ENCODE data around the gene TMEM72. TPM values are rescaled to one million over a fixed set of nuclear protein-coding genes. Genes with fewer than 3 reads are reported as not detected.

TMEM72 gene
- total and polyA plus RNA-seq, 2 of the 13 experiments (the other 11 are each of a cell fraction or from before 2014, with no cell fraction given) = 0.04 TPM; not detected in 1

DNA sequence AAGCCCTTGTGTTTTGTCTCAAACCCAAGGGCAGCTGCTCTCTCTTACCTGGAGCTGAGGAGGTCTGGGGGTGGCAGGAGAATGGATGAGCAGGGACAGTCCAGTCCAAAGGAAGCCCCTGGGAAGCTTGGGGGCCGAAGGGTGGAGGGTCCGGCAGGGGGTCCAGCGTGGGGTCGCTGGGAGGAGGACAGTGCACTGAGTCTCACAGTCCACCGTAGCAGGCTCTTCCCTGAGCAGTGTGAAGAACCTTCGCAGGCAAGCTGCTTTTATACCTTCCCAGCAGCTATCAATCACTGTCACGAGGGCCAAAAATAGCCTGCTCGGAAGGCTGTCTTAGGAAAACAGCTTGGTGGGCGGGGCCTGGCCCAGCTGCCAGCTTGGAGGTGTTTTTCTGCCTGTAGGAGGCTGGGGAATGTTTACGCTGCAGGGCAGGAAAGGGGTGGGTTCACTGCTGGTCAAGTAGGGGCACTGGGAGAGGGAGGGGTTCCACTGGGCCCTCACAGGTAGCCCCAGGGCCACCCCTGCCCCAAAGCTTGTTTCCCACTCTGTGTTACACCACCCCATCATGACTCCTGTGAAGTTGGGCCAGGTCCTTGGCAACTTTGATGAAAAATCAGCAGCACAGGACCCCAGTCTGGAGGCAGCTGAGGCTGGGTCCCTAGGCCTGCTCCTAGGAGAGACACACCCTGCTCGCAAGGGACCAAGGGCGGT, 67.6 kb downstream of the TMEM72 start, which contains the start of gene DEPP1 (continued):
- TF ChIP-seq ZNF10 (CRISPR knock-in tag; IDR thresholded peaks at IDR 0.05; ENCODE audit: borderline replicate concordance, low read depth) = 0 out of 2 replicates have a peak, but pooled peaks have one; percentile 66
- TF ChIP-seq FOXC1 (CRISPR knock-in tag; IDR thresholded peaks at IDR 0.05; ENCODE audit: borderline replicate concordance) = peak; percentile 74; the same call in 1 of the 2 replicates
- no peak for TF ChIP-seq ZNF570 (CRISPR knock-in tag; IDR thresholded peaks at IDR 0.05; ENCODE audit: borderline replicate concordance)
- peak; percentile 85 for TF ChIP-seq ZMYM4 (CRISPR knock-in tag; IDR thresholded peaks at IDR 0.05)
- TF ChIP-seq DNMT3B (CRISPR knock-in tag; conservative IDR thresholded peaks at IDR 0.05) = 0 out of 2 replicates have a peak, but pooled peaks have one; percentile 63
- peak; percentile 98 for TF ChIP-seq KDM4B (CRISPR knock-in tag; IDR thresholded peaks at IDR 0.05)
- TF ChIP-seq KLF6 (CRISPR knock-in tag; IDR thresholded peaks at IDR 0.05) = peak; percentile 96; the same call in 1 of the 2 replicates
- TF ChIP-seq ZNF30 (CRISPR knock-in tag; IDR thresholded peaks at IDR 0.05) = no peak
- TF ChIP-seq, protein P1, sequence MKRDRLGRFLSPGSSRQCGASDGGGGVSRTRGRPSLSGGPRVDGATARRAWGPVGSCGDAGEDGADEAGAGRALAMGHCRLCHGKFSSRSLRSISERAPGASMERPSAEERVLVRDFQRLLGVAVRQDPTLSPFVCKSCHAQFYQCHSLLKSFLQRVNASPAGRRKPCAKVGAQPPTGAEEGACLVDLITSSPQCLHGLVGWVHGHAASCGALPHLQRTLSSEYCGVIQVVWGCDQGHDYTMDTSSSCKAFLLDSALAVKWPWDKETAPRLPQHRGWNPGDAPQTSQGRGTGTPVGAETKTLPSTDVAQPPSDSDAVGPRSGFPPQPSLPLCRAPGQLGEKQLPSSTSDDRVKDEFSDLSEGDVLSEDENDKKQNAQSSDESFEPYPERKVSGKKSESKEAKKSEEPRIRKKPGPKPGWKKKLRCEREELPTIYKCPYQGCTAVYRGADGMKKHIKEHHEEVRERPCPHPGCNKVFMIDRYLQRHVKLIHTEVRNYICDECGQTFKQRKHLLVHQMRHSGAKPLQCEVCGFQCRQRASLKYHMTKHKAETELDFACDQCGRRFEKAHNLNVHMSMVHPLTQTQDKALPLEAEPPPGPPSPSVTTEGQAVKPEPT (CRISPR knock-in tag; IDR thresholded peaks at IDR 0.05; ENCODE audit: low read depth) = no peak
- peak; percentile 78; the same call in 1 of the 2 replicates for TF ChIP-seq ZNF232 (CRISPR knock-in tag; IDR thresholded peaks at IDR 0.05; ENCODE audit: borderline replicate concordance)
- TF ChIP-seq, protein P2, sequence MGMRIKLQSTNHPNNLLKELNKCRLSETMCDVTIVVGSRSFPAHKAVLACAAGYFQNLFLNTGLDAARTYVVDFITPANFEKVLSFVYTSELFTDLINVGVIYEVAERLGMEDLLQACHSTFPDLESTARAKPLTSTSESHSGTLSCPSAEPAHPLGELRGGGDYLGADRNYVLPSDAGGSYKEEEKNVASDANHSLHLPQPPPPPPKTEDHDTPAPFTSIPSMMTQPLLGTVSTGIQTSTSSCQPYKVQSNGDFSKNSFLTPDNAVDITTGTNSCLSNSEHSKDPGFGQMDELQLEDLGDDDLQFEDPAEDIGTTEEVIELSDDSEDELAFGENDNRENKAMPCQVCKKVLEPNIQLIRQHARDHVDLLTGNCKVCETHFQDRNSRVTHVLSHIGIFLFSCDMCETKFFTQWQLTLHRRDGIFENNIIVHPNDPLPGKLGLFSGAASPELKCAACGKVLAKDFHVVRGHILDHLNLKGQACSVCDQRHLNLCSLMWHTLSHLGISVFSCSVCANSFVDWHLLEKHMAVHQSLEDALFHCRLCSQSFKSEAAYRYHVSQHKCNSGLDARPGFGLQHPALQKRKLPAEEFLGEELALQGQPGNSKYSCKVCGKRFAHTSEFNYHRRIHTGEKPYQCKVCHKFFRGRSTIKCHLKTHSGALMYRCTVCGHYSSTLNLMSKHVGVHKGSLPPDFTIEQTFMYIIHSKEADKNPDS (CRISPR knock-in tag; IDR thresholded peaks at IDR 0.05) = no peak
- TF ChIP-seq EP300 (IDR thresholded peaks at IDR 0.05; ENCODE audit: low read depth in 2 of 2, low read length in 2 of 2) = peak in 1 of 2 experiments; percentile 87; a peak in 3 of 4 replicates
- peak; percentile 94 for TF ChIP-seq EP300 (CRISPR knock-in tag; IDR thresholded peaks at IDR 0.05; ENCODE audit: borderline replicate concordance)
- TF ChIP-seq ZNF83 (CRISPR knock-in tag; IDR thresholded peaks at IDR 0.05; ENCODE audit: borderline replicate concordance) = no peak; the same call in 1 of the 2 replicates
- TF ChIP-seq, protein P3, sequence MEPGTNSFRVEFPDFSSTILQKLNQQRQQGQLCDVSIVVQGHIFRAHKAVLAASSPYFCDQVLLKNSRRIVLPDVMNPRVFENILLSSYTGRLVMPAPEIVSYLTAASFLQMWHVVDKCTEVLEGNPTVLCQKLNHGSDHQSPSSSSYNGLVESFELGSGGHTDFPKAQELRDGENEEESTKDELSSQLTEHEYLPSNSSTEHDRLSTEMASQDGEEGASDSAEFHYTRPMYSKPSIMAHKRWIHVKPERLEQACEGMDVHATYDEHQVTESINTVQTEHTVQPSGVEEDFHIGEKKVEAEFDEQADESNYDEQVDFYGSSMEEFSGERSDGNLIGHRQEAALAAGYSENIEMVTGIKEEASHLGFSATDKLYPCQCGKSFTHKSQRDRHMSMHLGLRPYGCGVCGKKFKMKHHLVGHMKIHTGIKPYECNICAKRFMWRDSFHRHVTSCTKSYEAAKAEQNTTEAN (CRISPR knock-in tag; conservative IDR thresholded peaks at IDR 0.05) = no peak; the same call in 1 of the 2 replicates
- TF ChIP-seq, protein P4, sequence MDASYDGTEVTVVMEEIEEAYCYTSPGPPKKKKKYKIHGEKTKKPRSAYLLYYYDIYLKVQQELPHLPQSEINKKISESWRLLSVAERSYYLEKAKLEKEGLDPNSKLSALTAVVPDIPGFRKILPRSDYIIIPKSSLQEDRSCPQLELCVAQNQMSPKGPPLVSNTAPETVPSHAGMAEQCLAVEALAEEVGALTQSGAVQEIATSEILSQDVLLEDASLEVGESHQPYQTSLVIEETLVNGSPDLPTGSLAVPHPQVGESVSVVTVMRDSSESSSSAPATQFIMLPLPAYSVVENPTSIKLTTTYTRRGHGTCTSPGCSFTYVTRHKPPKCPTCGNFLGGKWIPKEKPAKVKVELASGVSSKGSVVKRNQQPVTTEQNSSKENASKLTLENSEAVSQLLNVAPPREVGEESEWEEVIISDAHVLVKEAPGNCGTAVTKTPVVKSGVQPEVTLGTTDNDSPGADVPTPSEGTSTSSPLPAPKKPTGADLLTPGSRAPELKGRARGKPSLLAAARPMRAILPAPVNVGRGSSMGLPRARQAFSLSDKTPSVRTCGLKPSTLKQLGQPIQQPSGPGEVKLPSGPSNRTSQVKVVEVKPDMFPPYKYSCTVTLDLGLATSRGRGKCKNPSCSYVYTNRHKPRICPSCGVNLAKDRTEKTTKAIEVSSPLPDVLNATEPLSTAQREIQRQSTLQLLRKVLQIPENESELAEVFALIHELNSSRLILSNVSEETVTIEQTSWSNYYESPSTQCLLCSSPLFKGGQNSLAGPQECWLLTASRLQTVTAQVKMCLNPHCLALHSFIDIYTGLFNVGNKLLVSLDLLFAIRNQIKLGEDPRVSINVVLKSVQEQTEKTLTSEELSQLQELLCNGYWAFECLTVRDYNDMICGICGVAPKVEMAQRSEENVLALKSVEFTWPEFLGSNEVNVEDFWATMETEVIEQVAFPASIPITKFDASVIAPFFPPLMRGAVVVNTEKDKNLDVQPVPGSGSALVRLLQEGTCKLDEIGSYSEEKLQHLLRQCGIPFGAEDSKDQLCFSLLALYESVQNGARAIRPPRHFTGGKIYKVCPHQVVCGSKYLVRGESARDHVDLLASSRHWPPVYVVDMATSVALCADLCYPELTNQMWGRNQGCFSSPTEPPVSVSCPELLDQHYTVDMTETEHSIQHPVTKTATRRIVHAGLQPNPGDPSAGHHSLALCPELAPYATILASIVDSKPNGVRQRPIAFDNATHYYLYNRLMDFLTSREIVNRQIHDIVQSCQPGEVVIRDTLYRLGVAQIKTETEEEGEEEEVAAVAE (CRISPR knock-in tag; IDR thresholded peaks at IDR 0.05; ENCODE audit: borderline replicate concordance) = peak; percentile 90
- no peak for TF ChIP-seq ZC3H13 (CRISPR knock-in tag; IDR thresholded peaks at IDR 0.05)
- TF ChIP-seq ZNF773 (CRISPR knock-in tag; IDR thresholded peaks at IDR 0.05; ENCODE audit: borderline replicate concordance) = no peak
- peak; percentile 100 for TF ChIP-seq PAF1 (CRISPR knock-in tag; IDR thresholded peaks at IDR 0.05)
- TF ChIP-seq NKX3-1 (CRISPR knock-in tag; IDR thresholded peaks at IDR 0.05) = no peak
